CD4-positive, alpha-beta T cell treated with Interleukin-4 for 1 hour (primary cell): ENCODE data around the gene LHPP.

ENCODE experiments used
- DNase-seq, 2 donors: peaks; one replicate each; pipeline ENCODE4 v3.0.0-alpha.2; 2020 to 2022

The LHPP gene

DNA sequence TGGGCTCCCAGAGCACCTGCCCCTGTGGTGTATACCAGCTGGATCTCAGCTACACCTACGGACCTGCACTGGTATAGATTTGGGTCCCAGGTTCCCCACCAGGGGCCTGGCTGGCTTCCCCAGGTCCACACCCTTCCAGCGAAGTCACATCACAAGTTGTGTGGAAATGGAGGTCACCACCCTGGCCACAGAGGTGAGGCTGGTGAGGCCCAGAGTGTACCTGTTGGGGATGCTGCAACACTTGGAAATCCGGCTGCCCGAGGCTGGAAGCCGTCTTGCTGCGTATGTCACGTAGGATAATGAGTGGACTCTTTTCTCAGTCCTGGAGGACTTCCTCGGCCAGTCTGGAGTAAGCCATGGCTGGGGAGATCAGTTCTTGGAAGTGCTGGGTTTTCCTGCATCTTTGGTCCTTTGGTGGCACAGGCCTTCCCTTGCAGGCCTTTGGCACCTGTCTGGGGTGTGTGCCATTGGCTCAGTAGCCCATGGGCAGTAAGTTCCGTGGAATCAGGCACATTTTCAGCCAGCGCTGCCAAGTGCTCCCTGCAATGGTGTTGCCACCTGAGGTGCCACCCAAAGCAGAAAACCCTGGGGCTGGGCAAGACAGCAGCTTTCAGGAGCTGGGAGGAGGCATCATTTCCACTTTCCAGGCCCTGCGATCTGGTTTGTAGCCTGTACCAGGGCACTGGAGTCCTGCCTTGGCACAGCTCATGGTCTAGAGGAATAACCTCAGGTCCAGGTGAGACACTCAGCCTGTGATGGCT, 97.9 kb downstream of the LHPP start:
- DNase-seq, result no peak

DNA sequence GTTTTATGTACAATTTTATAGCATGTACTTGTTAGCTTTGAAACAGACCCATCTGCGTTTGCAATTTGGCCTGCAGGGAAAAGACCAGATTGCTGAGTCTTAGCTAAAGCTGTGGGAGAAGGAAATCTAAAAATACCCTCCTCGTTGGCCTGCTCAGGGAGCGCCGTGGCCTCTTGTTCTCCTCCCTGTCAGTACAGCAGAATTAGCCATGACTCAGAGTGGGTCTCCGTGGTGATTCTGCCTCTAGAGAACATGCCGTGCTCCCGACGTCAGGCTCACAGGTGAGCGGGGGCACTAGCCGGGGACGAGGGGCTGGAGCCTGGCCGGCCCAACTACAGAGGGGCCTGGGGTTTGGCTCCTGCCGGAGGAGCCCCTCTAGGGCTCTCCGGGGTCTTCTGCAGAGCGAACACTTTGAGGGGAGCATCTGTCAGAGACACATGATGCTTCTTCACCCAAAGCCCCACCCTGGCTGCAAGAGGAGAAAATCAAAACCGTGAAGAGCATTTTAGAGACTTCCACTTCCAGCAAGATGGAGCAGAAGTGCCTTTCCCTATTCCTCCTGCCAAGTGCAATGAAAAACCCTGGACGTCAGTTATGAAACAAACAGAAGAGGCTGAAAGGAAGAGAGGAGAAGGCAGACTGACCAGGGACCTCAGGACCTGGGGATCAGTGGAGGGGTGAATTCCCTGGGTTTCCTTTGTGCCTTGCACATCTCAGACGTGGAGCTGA, 98.9 kb downstream of the LHPP start:
- no peak for DNase-seq

- no peak for DNase-seq
Observed at GRCh38 chr10:124561206-124561605, 99.6 kb downstream of the LHPP start.

DNA sequence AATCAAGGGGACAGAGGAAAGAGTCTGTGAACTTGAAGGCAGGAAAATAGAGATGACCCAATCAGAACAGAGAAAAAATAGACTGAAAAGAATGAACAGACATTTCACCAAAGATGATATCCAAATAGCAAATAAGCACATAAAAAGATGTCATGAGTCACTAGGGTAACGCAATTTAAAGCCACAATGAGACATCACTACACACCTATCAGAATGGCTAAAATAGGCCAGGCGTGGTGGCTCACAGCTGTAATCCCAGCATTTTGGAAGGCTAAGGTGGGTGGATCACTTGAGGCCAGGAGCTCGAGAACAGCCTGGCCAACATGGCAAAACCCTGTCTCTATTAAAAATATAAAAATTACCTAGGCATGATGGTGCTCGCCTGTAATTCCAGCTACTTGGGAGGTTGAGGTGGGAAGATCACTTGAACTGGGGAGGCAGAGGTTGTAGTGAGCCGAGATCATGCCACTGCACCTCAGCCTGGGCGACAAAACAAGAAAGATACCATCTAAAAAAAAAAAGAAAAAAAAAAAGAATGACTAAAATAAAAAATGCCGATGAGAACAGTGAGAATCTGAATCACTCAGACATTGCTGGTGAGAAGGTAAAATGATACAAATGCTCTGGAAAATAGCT, 100.9 kb downstream of the LHPP start:
- DNase-seq, result no peak

GRCh38 chr10:124563320-124564040, 101.9 kb downstream of the LHPP start:
- no peak for DNase-seq

DNA sequence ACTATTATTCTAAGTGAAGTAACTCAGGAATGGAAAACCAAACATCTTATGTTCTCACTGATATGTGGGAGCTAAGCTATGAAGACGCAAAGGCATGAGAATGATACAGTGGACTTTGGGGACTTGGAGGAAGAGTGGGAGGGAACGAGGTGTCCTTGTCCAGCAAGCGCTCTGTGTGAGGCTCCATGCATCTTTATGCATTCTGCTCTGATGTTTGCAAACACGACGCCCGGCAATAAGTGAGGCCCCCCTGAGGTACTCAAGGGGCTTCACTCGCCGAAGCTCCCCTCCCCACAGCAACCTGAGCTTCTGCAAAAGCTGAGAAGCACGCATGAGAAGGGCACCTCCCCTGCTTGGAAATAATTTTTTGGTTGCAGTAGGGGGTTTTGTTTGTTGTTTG, 103.3 kb downstream of the LHPP start:
- no peak for DNase-seq

DNA sequence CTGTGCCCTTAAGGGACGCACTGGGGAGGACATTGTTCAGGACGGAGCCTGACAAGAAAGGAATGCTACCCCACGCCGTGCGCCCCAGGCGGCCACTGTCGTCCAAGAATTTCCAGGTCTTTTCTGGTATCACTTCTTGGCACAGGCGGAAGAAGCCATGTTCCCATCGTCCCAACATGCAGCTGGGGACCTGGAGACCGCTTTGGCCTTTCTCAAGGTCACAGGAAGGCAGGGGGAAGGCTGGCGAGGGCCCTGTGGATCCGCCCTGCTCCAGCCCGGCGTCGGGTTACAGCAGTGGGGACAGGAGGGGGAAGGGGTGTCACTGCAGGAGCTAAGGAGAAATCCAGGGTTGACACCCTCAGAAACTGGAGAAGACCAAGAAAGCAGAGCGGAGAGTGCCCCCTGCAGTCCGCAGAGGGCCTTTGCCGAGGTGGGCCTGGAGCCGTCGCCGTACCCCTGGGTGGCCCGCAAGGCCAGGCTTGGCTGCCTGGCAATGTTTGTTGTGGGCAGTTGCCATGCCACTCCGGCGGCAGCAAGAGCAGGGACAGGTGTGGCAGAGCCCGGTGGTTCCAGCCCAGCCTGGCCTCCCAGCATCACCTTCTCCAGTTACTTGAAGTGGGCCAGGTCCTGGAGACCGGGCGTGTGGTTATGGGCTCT, 104.1 kb downstream of the LHPP start:
- peak in 1 of 2 donors; percentile 22 for DNase-seq

GRCh38 chr10:124566222-124566888, 104.7 kb downstream of the LHPP start:
- DNase-seq, result no peak

DNA sequence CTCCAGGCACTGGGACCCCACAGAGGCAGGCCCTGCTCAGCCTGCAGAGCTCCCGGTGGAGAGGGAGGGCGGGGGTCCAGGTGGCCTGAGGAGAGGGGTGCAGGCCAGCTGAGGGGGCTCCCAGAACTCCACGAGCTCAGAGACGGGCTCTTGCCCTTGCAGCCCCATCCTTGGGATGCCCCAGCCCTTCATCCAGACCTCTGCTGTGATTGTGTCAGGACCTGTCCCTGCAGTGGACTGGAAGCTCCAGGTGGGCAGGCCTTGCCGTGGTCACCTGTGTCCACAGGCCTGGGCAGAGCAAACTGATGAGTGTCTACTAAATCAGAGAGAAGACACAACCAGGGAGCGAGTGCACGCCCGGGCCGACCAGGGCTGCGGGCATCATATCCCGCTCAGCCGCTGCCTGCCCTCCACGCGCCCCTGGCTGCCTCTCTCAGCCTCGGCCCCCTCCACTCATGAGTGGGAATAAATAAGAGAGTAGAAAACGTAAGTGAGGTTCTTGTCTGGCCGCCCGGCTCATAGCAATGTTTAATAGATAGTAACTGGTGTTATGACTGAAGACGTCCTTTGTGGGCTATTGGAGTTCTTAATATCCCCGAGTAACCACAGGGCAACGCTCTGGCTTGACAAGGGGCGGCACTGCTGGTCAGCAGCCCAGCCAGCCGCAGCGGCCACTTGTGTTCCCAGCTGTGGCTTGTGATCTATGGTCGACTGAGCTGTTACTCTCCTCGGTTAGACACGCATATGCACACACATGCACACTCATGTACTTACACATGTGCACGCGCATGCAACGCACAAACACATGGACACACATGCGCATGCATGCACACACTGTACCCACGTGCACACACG, 105.6 kb downstream of the LHPP start:
- DNase-seq, result no peak

GRCh38 chr10:124568339-124568738, 106.7 kb downstream of the LHPP start:
- no peak for DNase-seq

- DNase-seq, result no peak
Observed at GRCh38 chr10:124568848-124569622, 107.4 kb downstream of the LHPP start.

GRCh38 chr10:124569623-124570470, 108.2 kb downstream of the LHPP start:
- no peak for DNase-seq

GRCh38 chr10:124570646-124571045, 109.0 kb downstream of the LHPP start:
- no peak for DNase-seq

DNA sequence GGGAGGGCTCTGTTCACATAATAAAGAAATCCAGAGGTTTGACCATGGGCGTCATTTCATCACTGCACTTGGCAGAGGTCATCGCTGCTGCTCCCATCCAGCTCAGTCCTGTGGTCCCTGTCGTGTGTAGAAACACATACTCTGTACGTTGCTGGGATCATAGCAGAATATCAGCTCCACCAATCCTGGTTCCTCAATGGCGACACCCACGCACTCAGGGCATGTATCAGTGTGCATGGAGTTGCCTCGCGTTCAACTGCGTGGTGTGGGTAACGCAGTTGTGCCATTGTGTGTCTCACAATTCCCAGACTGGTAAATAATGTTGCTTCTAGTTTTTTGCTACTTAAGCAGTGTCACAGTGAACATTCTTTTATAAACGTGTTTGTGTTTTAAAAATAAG, 111.1 kb downstream of the LHPP start:
- no peak for DNase-seq

- no peak for DNase-seq
Observed at GRCh38 chr10:124573726-124574455, 112.3 kb downstream of the LHPP start.

DNA sequence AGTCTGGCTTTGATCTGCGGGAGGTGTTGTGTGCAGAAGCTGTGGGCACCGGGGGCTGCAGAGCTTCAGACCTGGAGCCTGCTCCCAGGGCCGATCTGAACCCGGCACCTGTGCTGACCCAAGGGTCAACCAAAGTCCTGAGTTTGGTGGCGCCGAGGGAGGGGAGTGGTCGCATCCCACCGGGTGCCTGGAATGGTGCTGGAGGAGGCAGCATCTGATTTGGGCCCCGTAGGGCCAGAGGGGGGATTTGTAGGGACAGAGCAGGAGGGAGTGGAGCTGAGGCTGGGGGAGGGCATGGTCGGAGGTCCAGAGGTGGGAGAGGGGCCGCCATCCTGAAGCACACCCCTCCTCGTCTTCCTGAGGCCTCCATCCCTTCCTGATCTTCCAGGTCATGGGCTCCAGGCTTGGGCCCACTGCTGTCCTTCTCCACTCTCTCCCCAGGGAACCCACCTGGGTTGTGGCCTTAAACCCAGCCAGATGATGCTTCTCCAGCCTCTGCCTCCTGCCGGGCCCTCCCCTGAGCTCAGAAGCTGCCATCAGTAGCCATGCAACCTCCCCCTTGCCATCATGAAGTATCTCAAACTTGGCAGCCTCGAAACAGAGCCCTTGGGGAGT, 112.9 kb downstream of the LHPP start:
- DNase-seq, result no peak

DNA sequence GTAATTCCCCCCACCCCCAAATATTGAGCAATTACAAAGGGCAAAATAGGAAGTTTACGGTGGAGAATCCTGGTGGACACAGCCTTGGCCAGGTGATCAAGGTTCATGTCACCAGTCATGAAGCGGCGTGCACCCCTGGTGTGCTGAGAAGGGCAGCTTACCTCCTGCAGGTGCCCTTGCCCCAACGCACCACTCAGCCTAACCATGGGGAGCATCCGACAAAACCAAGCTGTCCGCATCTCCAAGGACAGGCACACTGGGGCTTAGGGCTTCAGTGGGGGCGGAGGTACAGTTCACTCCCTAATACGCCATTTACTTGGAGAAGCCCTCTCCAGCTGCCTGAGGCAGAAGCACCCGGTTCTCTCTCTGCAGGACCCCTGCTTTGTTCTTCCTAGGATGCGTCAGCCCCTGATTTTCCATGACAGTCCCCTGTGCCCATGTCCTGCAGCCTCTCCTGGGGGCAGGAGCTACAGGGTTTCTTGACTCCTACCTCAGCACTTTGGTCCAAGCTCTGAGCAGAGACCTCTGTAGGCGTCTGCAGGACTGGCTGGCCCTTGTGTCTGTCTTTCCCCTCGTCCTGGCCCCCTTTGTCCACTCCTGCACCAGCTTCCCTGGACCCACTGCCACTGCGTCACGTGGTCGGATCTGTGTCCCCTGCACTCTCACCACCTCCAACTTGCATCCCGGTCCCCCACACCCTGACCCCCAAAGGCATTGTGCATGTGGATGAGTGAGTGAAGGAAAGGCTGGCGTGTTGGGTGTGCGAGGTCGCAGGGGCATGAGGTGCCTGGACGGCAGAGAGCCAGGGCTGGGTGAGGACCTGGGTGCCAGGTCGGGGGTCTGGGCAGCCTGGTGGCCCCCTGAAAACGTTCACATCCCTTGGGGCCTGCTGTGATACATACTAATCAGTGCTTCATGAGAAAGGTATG, 113.7 kb downstream of the LHPP start:
- no peak for DNase-seq
